VCaP (cell line): ENCODE data around the gene LMAN1L.
A peak's percentile ranks its signal among the peaks of the same experiment; 100 is the strongest.

Experiments used
- H3K27ac ChIP-seq: fragments of 450-650 bp; 2 replicates; pipeline ENCODE4 v1.5.1; 2017
- CTCF ChIP-seq: fragments of 450-650 bp; conservative IDR thresholded peaks from 2 replicates; pipeline ENCODE4 v1.5.1; 2017; ENCODE audit warnings: mild to moderate bottlenecking, moderate library complexity

Gene LMAN1L

GRCh38 chr15:74830868-74831267 is 18.2 kb downstream of the LMAN1L start:
- no peak overlapping the region for H3K27ac ChIP-seq
- TF ChIP-seq CTCF = no peak

- H3K27ac ChIP-seq = no peak overlapping the region
These were observed 19.3 kb downstream of the LMAN1L start for GRCh38 chr15:74831813-74832495.

GRCh38 chr15:74832826-74833225 is 20.2 kb downstream of the LMAN1L start:
- no peak for TF ChIP-seq CTCF
- no peak overlapping the region for H3K27ac ChIP-seq

More at GRCh38 chr15:74831813-74832495, 19.3 kb downstream of the LMAN1L start:
- TF ChIP-seq CTCF = no peak

- H3K27ac ChIP-seq = no peak overlapping the region
- no peak for TF ChIP-seq CTCF
These were observed 20.9 kb downstream of the LMAN1L start for GRCh38 chr15:74833376-74834107.

GRCh38 chr15:74835312-74835823 is 22.7 kb downstream of the LMAN1L start:
- TF ChIP-seq CTCF = peak; percentile 98

GRCh38 chr15:74836846-74837245 is 24.2 kb downstream of the LMAN1L start:
- H3K27ac ChIP-seq = no peak overlapping the region
- TF ChIP-seq CTCF = no peak

More at GRCh38 chr15:74835312-74835823, 22.7 kb downstream of the LMAN1L start:
- H3K27ac ChIP-seq = no peak overlapping the region

GRCh38 chr15:74837482-74838136 is 25.0 kb downstream of the LMAN1L start:
- TF ChIP-seq CTCF = peak; percentile 34
- H3K27ac ChIP-seq = peak overlapping the region; percentile 100; the same call in 1 of the 2 replicates
